CD14-positive monocyte (primary cell): Measurements from ENCODE around the gene DET1. TPM values are rescaled to one million over a fixed set of nuclear protein-coding genes. Genes with fewer than 3 reads are reported as not detected.

Source experiments
- DNase-seq, 3 donors: peaks; one replicate each; pipeline ENCODE4 v3.0.0-alpha.2; 2011 to 2022
- H2AFZ ChIP-seq: 2 replicates; pipeline ENCODE4 v1.6.0; 2012; ENCODE audit warnings: mild to moderate bottlenecking, low read depth, low read length, inconsistent platforms; ENCODE audit not compliant: insufficient read depth, poor library complexity, severe bottlenecking
- H3K27ac ChIP-seq, 2 donors: 1 replicate in 1 of 2; 2 replicates in 1 of 2; pipeline ENCODE4 v1.5.1; 2012 to 2013; ENCODE audit warnings: low read length in 2 of 2, control low read depth in 1 of 2, inconsistent platforms in 1 of 2, low read depth in 1 of 2, mild to moderate bottlenecking in 1 of 2
- H3K27me3 ChIP-seq, 2 donors: one replicate each; pipeline versions ENCODE4 v1.6.0 to v1.6.1; 2011 to 2013; ENCODE audit warnings: low read length in 2 of 2; ENCODE audit not compliant: control insufficient read depth in 2 of 2, insufficient read depth in 2 of 2
- H3K36me3 ChIP-seq, 2 donors: replicated peaks in 1 of 2; 1 replicate in 1 of 2; 2 replicates in 1 of 2; pipeline versions ENCODE4 v1.5.1 to v1.6.1; 2012 to 2013; ENCODE audit warnings: low read length in 2 of 2, control low read depth in 1 of 2, inconsistent platforms in 1 of 2, mild to moderate bottlenecking in 1 of 2; ENCODE audit not compliant: insufficient read depth in 2 of 2, control insufficient read depth in 1 of 2
- H3K4me1 ChIP-seq, 2 donors: 1 replicate in 1 of 2; 2 replicates in 1 of 2; pipeline versions ENCODE4 v1.5.1 to v1.6.1; 2012 to 2013; ENCODE audit warnings: low read length in 2 of 2, control low read depth in 1 of 2, inconsistent platforms in 1 of 2, mild to moderate bottlenecking in 1 of 2, moderate library complexity in 1 of 2; ENCODE audit not compliant: insufficient read depth in 2 of 2, control insufficient read depth in 1 of 2
- H3K4me2 ChIP-seq: replicated peaks from 2 replicates; pipeline ENCODE3; 2012; ENCODE audit warnings: low read length, moderate library complexity, mild to moderate bottlenecking; ENCODE audit not compliant: poor library complexity, severe bottlenecking; ENCODE audit errors: extremely low read depth
- H3K4me3 ChIP-seq, 3 experiments: fragments of 200-600 bp in 1 of 3; sonication (generic) in 1 of 3; replicated peaks in 1 of 3; 1 replicate in 2 of 3; 2 replicates in 1 of 3; pipeline ENCODE4 v1.5.1; 2011 to 2013; ENCODE audit warnings: low read length in 3 of 3, mild to moderate bottlenecking in 3 of 3, control low read depth in 2 of 3, low read depth in 2 of 3, inconsistent platforms in 1 of 3, moderate library complexity in 1 of 3
- H3K79me2 ChIP-seq: 2 replicates; pipeline ENCODE4 v1.6.0; 2012; ENCODE audit warnings: mild to moderate bottlenecking, control low read depth, inconsistent platforms, low read length, moderate library complexity; ENCODE audit not compliant: insufficient read depth
- H3K9ac ChIP-seq: 2 replicates; pipeline ENCODE4 v1.6.0; 2017; ENCODE audit warnings: low read length, mild to moderate bottlenecking; ENCODE audit not compliant: insufficient read depth, poor library complexity, severe bottlenecking
- H3K9me3 ChIP-seq, 2 donors: replicated peaks in 1 of 2; 1 replicate in 1 of 2; 2 replicates in 1 of 2; pipeline versions ENCODE4 v1.5.1 to v1.6.1; 2012 to 2013; ENCODE audit warnings: low read length in 2 of 2, control low read depth in 1 of 2; ENCODE audit not compliant: control insufficient read depth in 1 of 2, insufficient read depth in 1 of 2
- H4K20me1 ChIP-seq: 2 replicates; pipeline ENCODE4 v1.6.0; 2012; ENCODE audit warnings: mild to moderate bottlenecking, low read length, control low read depth, moderate library complexity; ENCODE audit not compliant: insufficient read depth
- H3K27ac Mint-ChIP-seq, 7 donors: one replicate each; pipeline ENCODE4 v1.8.0; 2020; ENCODE audit warnings: mild to moderate bottlenecking in 7 of 7, mixed read lengths in 7 of 7, moderate library complexity in 6 of 7, inconsistent platforms in 2 of 7
- H3K27me3 Mint-ChIP-seq, 3 donors: one replicate each; pipeline ENCODE4 v1.8.0; 2021 to 2022; ENCODE audit warnings: low read depth in 3 of 3, mild to moderate bottlenecking in 3 of 3, mixed read lengths in 3 of 3, moderate library complexity in 3 of 3, inconsistent platforms in 1 of 3
- H3K36me3 Mint-ChIP-seq, 2 donors: one replicate each; pipeline ENCODE4 v1.8.0; 2020; ENCODE audit warnings: mixed read lengths in 2 of 2, inconsistent platforms in 1 of 2, mild to moderate bottlenecking in 1 of 2
- H3K4me1 Mint-ChIP-seq: one replicate; pipeline ENCODE4 v1.8.0; 2020; ENCODE audit warnings: mild to moderate bottlenecking, mixed read lengths
- H3K4me3 Mint-ChIP-seq, 2 donors: one replicate each; pipeline ENCODE4 v1.8.0; 2020; ENCODE audit warnings: mild to moderate bottlenecking in 2 of 2, mixed read lengths in 2 of 2, moderate library complexity in 1 of 2
- H3K9me3 Mint-ChIP-seq, 7 donors: one replicate each; pipeline ENCODE4 v1.8.0; 2020 to 2022; ENCODE audit warnings: mixed read lengths in 7 of 7, mild to moderate bottlenecking in 6 of 7, moderate library complexity in 6 of 7, inconsistent platforms in 2 of 7
- CTCF ChIP-seq: fragments of 200-600 bp; IDR thresholded peaks from one replicate; pipeline ENCODE4 v1.8.0; 2022; ENCODE audit warnings: antibody characterized with exemption, mild to moderate bottlenecking
- WGBS: methylation state at CpG from one replicate; pipeline ENCODE4 v1.1.5; 2013; ENCODE audit warnings: missing lambda C conversion rate; ENCODE audit not compliant: insufficient coverage; 5-methylcytosine and 5-hydroxymethylcytosine counted together
- intact Hi-C, 2 donors: fragments of 100-400 bp; cut with micrococcal nuclease; formaldehyde crosslinking; loops; one replicate each; pipeline versions ENCODE4 v1.15.0 to v1.15.1; 2023
- polyA plus RNA-seq, 3 donors: library from polyadenylated mRNA; depleted of rRNA in 1 of 3; unstranded in 2 of 3; stranded (reverse) in 1 of 3; fragments of 300-500 nt in 2 of 3; fragments of >200 nt in 1 of 3; fragmentation: Illumina TruSeq in 2 of 3; gene quantifications; 1 replicate in 2 of 3; 2 replicates in 1 of 3; pipeline ENCODE4 v1.2.3, GENCODE V29; 2012 to 2021
- small RNA-seq: library from RNA; depleted of rRNA; stranded (forward); fragments of <200 nt; gene quantifications from one replicate; pipeline ENCODE3, GENCODE V24; 2012; ENCODE audit warnings: low read depth; ENCODE audit not compliant: insufficient read length

DET1 gene
- polyA plus RNA-seq, 3 donors: 0.88 to 3.4 (median 1.8) TPM

GRCh38 chr15:88465633-88466224 lies 80.8 kb downstream of the DET1 start:
- H3K4me1 ChIP-seq: peaks cover 15 to 27% of the 10 kb centered on the region in 2 donors
- H3K4me2 ChIP-seq: no peak overlapping the region
- peaks cover 31% of the 10 kb centered on the region for H3K79me2 ChIP-seq
- no peaks in the 10 kb centered on the region for H3K27me3 ChIP-seq
- H3K27ac ChIP-seq: no peak overlapping the region
- intact Hi-C loops: loop anchor here (5.0 to 10.0 kb wide), 3 partner anchors 82 to 1109 kb away; partner anchors contain the start of genes AEN (in 2 of the 2), DET1 (in 1 of the 2) and TICRR (in 1 of the 2)
- peaks cover 36 to 50% of the 10 kb centered on the region in 2 donors for H3K36me3 ChIP-seq
- no peaks in the 10 kb centered on the region for H4K20me1 ChIP-seq
- H3K9me3 ChIP-seq: no peaks in the 10 kb centered on the region
- peak; percentile 17 to 79 (median 39) for DNase-seq
- H3K4me3 Mint-ChIP-seq: no peak overlapping the region
- no peaks in the 10 kb centered on the region for H3K9me3 Mint-ChIP-seq
- no peak overlapping the region for H2AFZ ChIP-seq
- H3K9ac ChIP-seq: no peak overlapping the region
- peak overlapping the region in 2 of 7 donors; percentile 8 to 68 for H3K27ac Mint-ChIP-seq
- peaks cover 20% of the 10 kb centered on the region for H3K4me1 Mint-ChIP-seq
- H3K36me3 Mint-ChIP-seq: peaks cover 39 to 46% of the 10 kb centered on the region in 2 donors
- 93% methylated on average over 4 of the region's 4 CpGs for WGBS
- no peaks in the 10 kb centered on the region for H3K27me3 Mint-ChIP-seq
- no peak overlapping the region for H3K4me3 ChIP-seq
- no peak for TF ChIP-seq CTCF

DNA sequence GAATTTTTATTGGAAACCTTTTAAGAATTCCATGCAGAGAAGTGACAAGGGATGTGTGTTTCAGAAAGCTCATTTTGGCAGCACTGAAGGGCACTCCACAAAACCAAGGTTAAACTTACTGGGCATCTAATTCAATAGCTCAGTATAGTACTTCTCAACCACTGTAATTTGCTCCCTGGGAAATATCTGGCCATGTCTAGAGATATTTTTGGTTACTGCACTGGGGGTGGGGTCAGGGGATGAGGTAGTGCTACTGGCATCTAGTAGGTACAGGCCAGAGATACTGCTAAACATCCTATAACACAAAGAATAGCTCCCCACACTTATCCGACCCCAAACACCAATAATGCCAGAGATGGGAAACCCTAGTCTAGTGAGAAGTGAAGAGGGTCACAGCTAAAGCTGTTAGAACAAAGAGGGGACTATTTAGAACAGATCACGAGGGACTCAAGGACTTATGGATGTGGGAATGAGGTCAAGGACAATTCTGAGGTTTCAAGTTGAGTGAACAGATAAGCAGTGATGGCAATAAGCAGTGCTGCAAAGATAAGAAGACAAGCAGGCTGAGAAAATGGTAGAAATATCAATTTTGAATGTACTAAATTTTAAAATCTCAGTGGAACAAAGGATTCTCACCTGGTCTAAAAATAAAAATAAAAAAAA lies 82.5 kb downstream of the DET1 start:
- Mint-ChIP-seq H3K4me1 (peaks cover 20% of the 10 kb centered on the region), H3K9me3 (no peaks in the 10 kb centered on the region), H3K27me3 (no peaks in the 10 kb centered on the region), H3K4me3 (no peak overlapping the region), H3K36me3 (peaks cover 56 to 63% of the 10 kb centered on the region in 2 donors), H3K27ac (no peak overlapping the region)
- Histone ChIP-seq H3K4me2 (no peak overlapping the region), H3K4me1 (peaks cover 15 to 27% of the 10 kb centered on the region in 2 donors), H3K36me3 (peaks cover 53 to 62% of the 10 kb centered on the region in 2 donors), H3K4me3 (no peak overlapping the region), H3K27me3 (no peaks in the 10 kb centered on the region), H3K79me2 (peaks cover 28% of the 10 kb centered on the region), H4K20me1 (no peaks in the 10 kb centered on the region), H3K9me3 (no peaks in the 10 kb centered on the region), H3K27ac (no peak overlapping the region), H2AFZ (no peak overlapping the region), H3K9ac (no peak overlapping the region)
- intact Hi-C loops: loop anchor here in 1 of 2 donors (10.0 kb wide), 1 partner anchor 1111 kb away; the partner anchor contains the start of gene TICRR
- 100% methylated on average over 1 of the region's 2 CpGs for WGBS
- TF ChIP-seq CTCF: no peak
- no peak for DNase-seq

Small RNA genes within 50 kb of the gene (small RNA-seq; reads per million reads assigned to genes)
- gene AC013489.2: not detected

Other genes with a start within 250 kb of the DET1 start
- gene MRPL46, start 79.3 kb downstream of the DET1 start, polyA plus RNA-seq: 10 to 100 TPM in 2 of 3 donors, 1 to 10 TPM in 1; 6.3 to 20.3 (median 17.0) TPM
- 10 to 100 TPM; 31.1 to 70.2 (median 65.2) TPM for gene MRPS11, start 79.0 kb downstream of the DET1 start, polyA plus RNA-seq
- 10 to 100 TPM in 1 of 3 donors, 1 to 10 TPM in 2; 4.6 to 10.7 (median 6.3) TPM for gene AEN, start 74.7 kb upstream of the DET1 start, polyA plus RNA-seq
- gene ISG20, start 92.3 kb upstream of the DET1 start, polyA plus RNA-seq: 10 to 100 TPM; 15.6 to 29.3 (median 25.1) TPM